ENCODE results near the gene NUDT1. TPM values are rescaled to one million over a fixed set of nuclear protein-coding genes. Genes with fewer than 3 reads are reported as not detected.

The NUDT1 gene
- total RNA-seq, 1 experiment from 2014 or later, result 47.4 TPM

DNA sequence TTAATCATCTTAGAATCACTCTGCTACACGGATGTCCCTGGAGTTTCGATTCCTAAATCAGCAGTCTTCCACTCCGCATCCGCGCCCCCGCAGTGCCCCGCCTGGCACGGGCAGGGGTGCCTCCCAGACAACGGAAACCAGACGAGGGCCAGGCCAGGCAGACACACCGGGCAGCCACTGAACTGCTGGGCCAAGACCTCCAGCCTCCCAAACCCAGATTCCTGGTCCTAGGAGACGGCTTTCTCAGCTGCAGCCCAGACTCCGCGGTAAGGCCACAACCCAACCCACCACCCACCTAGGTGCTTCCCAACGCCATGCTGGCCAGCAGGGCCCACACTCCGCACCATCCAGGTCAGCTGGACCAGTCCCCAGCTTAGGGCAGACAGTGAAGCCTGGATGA lies 42.5 kb upstream of the NUDT1 start:
- Histone ChIP-seq H3K27ac (ENCODE audit: low read depth, low read length) (no peak overlapping the region), H3K9me2 (ENCODE audit: insufficient read depth) (no peaks in the 10 kb centered on the region), H4K20me1 (ENCODE audit: insufficient read depth) (no peaks in the 10 kb centered on the region), H3K4me2 (ENCODE audit: low read length) (no peak overlapping the region), H3K9me3 (ENCODE audit: control insufficient read depth in 1 of 2, insufficient read depth in 1 of 2, low read depth in 1 of 2, low read length in 2 of 2) (peaks cover 0 to 11% of the 10 kb centered on the region in 2 experiments; a peak in 2 of 4 replicates), H3K4me3 (replicated peaks in 1 of 2; ENCODE audit: low read depth in 1 of 2, low read length in 2 of 2) (no peak overlapping the region), H3K4me1 (ENCODE audit: control insufficient read depth in 1 of 2, insufficient read depth in 2 of 2, low read length in 2 of 2) (no peaks in the 10 kb centered on the region), H3K27me3 (ENCODE audit: insufficient read depth, low read length) (no peaks in the 10 kb centered on the region), H3K79me2 (ENCODE audit: insufficient read depth, low read length) (peaks cover 8% of the 10 kb centered on the region), H3K9ac (ENCODE audit: low read length) (no peak overlapping the region), H2AFZ (ENCODE audit: low read depth, low read length, poor library complexity, severe bottlenecking) (no peak overlapping the region), H3K36me3 (ENCODE audit: control insufficient read depth in 1 of 2, insufficient read depth in 2 of 2, low read length in 2 of 2) (peaks cover 3 to 28% of the 10 kb centered on the region in 2 experiments; a peak in 3 of 4 replicates)
- DNase-seq (ENCODE audit: low read depth, low spot score) (no peak), ATAC-seq (no peak)
- ChIA-PET POLR2A (no interaction called here), RAD21 (ENCODE audit: low non-redundant PET in 1 of 2, low total read pairs in 2 of 2, uncharacterized antibody in 2 of 2, unreplicated experiment in 2 of 2) (no interaction called here), CTCF (no interaction called here)
- TF ChIP-seq ELF1 (IDR thresholded peaks at IDR 0.05; ENCODE audit: borderline replicate concordance, low read depth) (no peak), SIN3A (IDR thresholded peaks at IDR 0.05; ENCODE audit: low read depth) (no peak), CEBPB (IDR thresholded peaks at IDR 0.05; ENCODE audit: low read depth) (no peak), ZNF274 (IDR thresholded peaks at IDR 0.05; ENCODE audit: low read depth, low read length) (no peak), RAD21 (IDR thresholded peaks at IDR 0.05; ENCODE audit: low read depth) (no peak)
- intact Hi-C loops (cut with micrococcal nuclease), result no loop called here
- no TSS peak for BruUV-seq (replicated peaks)

DNA sequence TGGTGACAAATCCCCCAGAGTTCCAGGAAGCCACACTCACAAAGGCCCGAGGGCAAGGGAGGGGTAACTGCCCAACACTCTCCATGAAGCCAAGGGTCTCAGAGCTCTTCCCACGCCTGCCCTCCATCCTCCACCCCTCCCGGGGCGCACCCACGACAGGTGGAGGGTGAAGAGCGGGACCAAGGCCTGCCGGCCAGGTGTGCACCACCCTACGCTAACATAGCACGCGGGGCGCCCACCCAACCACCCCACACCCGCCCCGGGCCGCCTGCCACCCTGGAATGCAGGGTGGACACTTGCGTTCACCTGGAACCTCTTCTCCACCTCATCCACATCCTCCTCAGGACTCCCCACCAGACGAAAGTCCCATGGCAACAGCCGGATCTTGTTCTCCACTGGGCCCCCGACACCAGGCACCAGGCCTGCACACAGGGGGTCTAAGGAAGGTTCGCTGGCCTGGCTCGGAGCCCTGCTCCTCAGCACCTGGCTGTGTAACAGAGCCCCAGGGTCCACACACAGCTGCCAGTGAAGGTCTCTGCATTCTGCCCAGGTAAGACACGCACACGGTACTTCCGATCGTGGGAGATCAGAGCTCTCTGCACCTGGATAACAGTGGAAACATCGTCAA lies 42.0 kb upstream of the NUDT1 start:
- Histone ChIP-seq H3K4me3 (replicated peaks in 1 of 2; ENCODE audit: low read depth in 1 of 2, low read length in 2 of 2) (no peak overlapping the region), H3K4me1 (ENCODE audit: control insufficient read depth in 1 of 2, insufficient read depth in 2 of 2, low read length in 2 of 2) (no peaks in the 10 kb centered on the region), H2AFZ (ENCODE audit: low read depth, low read length, poor library complexity, severe bottlenecking) (no peak overlapping the region), H3K9me2 (ENCODE audit: insufficient read depth) (no peaks in the 10 kb centered on the region), H3K27ac (ENCODE audit: low read depth, low read length) (no peak overlapping the region), H3K79me2 (ENCODE audit: insufficient read depth, low read length) (peaks cover 8% of the 10 kb centered on the region), H3K9me3 (ENCODE audit: control insufficient read depth in 1 of 2, insufficient read depth in 1 of 2, low read depth in 1 of 2, low read length in 2 of 2) (peaks cover 0 to 11% of the 10 kb centered on the region in 2 experiments; a peak in 2 of 4 replicates), H4K20me1 (ENCODE audit: insufficient read depth) (no peaks in the 10 kb centered on the region), H3K27me3 (ENCODE audit: insufficient read depth, low read length) (no peaks in the 10 kb centered on the region), H3K4me2 (ENCODE audit: low read length) (no peak overlapping the region), H3K36me3 (ENCODE audit: control insufficient read depth in 1 of 2, insufficient read depth in 2 of 2, low read length in 2 of 2) (peaks cover 3 to 27% of the 10 kb centered on the region in 2 experiments; a peak in 3 of 4 replicates), H3K9ac (ENCODE audit: low read length) (no peak overlapping the region)
- DNase-seq (ENCODE audit: low read depth, low spot score) (no peak), ATAC-seq (no peak)
- CTCF ChIA-PET, result no interaction called here
- no peak for TF ChIP-seq ELF1 (IDR thresholded peaks at IDR 0.05; ENCODE audit: borderline replicate concordance, low read depth)
- no peak for TF ChIP-seq SIN3A (IDR thresholded peaks at IDR 0.05; ENCODE audit: low read depth)
- TF ChIP-seq, protein P1, sequence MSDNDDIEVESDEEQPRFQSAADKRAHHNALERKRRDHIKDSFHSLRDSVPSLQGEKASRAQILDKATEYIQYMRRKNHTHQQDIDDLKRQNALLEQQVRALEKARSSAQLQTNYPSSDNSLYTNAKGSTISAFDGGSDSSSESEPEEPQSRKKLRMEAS (IDR thresholded peaks at IDR 0.05), result no peak
- TF ChIP-seq EGR1 (IDR thresholded peaks at IDR 0.05; ENCODE audit: low read depth), result no peak
- no peak for TF ChIP-seq CEBPB (IDR thresholded peaks at IDR 0.05; ENCODE audit: low read depth)
- no TSS peak for BruUV-seq (replicated peaks)
- POLR2A ChIA-PET, result no interaction called here
- intact Hi-C loops (cut with micrococcal nuclease), result loop anchor here (10.0 kb wide), 1 partner anchor 95 kb away; no protein-coding TSS in a partner anchor
- RAD21 ChIA-PET (ENCODE audit: low non-redundant PET in 1 of 2, low total read pairs in 2 of 2, uncharacterized antibody in 2 of 2, unreplicated experiment in 2 of 2), result no interaction called here
